NCI-H1930 (cell line): ENCODE data around the gene ERF.

Experiments
- DNase-seq, 2 experiments: peaks; one replicate each; lab custom pipeline; 2025; lab: John Stamatoyannopoulos, UW

The ERF gene

GRCh38 chr19:42287017-42287826, 32.3 kb upstream of the ERF start:
- no peak for DNase-seq

DNA sequence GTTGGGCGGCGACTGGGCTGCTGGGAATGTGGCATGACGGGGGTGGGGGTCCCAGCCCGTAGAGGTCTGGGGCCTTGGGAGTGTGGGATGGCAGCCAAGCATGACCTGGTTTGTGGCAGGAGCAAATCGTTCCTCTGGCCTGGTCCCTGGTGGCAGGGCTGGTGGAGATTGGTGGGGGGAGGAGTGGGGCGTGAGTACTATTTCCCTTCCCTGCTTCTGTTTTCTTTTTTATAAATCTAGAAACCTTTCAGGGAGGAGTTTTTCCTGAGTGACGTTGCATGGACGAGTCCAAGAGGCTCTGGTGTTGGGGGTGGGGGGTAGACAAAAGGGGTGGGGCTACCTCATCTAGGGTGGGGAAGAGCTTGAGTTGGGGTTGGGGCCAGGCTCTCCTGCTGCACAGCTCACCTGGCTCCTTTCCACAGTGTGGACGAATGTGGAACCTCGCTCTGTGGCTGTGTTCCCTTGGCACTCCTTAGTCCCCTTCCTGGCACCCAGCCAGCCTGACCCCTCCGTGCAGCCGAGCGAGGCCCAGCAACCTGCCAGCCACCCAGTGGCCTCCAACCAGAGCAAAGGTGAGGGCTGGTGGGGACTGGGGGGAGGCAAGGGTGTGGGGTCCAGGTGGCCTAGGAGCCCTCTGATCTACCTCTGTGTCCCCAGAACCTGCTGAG, 31.6 kb upstream of the ERF start:
- no peak for DNase-seq

- no peak for DNase-seq
These were observed 31.0 kb upstream of the ERF start for GRCh38 chr19:42285988-42286348.

DNA sequence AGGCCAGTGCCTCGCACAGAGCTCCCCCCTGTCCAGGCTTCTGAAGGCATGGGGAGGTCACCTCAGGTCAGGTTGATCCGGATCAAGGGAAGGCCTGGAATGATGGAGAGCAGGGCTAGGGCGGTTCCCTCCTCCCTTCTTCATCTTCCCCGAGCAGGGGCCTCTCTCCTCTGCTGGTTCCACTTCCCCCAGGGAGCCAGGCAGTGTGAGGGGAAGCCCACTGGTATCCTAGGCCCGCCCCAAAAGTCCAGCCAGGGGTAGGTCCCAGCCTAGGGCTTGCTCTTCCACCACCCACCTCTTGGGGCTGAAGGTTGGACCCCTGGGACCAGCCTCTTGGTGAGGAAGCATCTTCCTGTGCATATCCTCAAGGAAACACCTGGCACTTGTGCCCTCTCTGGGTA, 30.6 kb upstream of the ERF start:
- DNase-seq = no peak

DNA sequence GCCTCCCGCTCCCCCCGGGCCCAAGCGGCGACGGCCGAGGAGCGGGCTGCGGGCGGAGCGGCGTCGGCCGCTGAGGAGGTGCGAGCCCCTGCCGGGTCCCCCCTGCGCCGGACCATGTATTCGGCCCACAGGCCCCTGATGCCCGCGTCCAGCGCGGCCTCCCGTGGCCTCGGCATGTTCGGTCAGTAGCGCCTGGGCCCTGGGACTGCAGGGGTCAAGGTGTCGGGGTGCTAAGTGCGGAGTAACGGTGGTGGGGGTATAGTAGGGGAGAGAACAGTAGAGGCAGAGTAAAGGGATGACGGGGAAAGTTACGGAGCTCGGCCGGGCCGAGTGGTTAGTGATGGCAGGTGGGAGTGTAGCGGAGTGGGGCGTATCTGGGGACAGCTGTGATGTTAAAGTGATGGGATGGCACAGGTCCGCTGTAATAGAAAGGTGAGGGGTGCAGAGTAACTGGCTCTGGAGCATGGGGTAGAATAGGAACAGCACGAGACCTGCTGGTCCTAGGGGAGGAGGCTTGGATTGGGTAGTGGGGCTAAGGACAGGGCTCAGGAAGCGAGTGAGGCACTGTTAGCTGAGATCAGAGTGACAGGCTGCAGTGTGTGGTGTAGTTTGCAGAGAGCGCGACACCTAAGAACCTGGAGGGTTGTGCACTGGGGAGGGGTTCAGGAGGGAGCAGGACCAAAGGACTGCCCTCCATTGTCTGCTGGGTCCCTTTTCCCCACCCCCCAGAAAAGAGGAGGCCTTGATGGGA, 29.8 kb upstream of the ERF start:
- no peak for DNase-seq

DNA sequence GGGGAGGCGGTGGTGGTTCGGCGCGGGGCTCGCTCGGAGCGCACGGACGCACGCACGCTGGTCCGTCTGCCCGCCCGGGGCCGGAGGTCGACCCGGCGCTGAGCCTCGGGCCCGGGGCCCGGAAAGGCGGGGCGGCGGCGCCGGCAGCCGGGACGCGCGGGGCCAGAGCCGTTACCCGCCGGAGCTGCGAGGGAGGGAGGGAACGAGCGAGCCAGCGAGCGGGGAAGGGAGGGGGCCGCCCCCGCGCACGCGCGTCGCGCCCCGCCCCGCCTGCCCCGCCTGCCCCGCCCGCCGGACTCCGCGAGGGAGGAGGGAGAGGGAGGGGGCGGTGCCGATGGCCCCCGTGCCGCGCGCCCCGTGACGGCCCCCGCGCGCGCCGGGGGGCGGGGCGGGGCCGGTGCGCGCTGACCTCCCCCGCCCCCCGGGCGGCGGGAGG, 29.2 kb upstream of the ERF start:
- peak; percentile 80 to 92 for DNase-seq

GRCh38 chr19:42283188-42284065, 28.5 kb upstream of the ERF start:
- DNase-seq = peak; percentile 95 to 98

DNA sequence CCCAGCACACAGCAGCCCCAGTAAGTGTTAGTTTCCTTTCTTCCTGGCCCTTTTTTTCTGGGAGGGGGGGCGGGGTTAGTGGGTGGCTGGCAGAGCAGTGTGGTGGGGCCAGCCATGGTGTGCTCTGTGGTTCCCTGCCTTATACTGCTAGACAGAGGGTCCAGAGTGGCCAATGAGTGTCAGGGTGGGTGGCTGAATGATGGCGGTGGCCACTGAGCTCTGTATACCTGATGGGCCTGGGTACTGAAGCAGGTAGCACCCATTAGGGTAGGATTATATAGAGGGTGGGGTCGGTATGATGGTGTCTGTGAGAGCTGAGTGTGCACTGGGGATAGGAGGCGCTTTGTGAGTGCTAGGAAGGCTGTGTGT, 27.9 kb upstream of the ERF start:
- DNase-seq = no peak

DNA sequence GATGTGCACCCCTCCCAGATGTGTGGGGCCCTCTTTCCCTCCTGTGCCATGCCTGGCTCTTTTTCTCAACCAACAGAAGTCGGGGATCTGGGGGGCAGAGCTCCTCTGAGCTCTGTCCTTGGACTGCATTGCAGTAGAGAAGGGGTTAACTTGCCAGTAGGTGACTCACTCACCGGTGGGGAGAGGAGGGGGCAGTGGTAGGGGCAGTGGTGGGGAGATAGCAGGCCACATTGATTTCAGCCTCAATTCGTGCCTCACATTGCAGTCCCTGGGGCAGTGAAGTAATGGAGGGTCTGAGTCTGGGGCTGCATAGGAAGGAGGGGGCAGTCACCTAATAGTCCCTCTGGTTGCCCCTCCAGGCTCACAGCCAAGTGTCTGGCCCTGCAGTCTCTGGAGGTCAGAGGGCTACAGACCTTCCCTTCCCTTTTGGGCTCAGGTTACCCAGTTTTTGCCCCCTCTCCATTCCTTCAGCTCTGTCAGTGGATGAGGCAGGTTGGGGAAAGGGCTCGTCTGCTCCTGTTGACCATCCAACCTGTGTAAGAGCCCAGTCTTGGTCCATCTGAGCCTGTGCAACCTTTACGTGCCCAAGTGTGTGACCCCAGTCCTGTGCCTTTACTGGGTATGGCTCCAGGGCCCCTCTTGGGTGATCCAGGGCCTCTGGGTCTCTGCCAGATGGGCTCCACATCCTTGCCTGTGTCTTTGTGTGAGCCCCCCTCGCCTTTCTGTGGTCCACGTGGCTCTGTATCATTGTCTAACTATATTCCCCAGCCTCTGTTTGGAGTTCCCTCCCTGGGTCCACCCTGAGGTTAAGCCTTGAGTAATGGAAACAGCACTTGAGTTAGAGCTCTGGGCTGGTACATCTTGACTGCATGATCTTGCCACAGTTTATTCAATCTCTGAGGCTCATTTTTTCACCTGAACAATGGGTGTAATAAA, 27.2 kb upstream of the ERF start:
- DNase-seq = no peak

DNA sequence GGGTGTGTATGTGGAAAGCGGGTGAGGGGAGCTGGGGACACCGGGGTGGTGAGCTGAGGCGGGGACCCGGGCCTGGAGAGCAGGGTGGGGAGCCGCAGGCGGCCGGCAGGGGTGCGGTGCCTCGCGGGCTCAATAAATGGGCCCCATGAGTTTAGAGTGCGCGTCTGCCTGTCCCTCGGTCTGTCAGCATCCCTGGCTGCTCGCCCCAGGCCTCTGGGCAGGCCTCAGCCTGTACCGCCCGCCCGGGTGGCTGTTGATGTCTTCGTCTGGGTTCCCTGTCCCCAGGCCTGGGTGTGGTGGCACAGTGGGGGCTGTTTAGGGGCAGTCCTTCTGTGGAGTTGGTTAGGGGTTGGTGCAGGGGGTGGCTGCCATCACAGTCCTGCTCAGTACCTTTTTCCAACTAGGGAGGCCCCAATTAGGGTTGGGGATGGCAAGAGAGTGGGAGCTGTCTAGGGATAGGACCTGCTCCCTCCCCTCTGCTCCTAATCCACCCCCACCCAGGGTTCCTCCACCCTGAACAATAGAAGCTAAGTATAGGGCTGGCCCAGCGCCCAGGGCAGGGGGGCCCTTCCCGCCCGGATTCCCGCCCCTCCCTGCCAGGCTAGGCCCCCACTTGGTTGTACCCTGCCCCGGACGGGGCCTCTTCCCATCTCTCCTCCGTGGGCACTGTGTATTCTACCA, 26.4 kb upstream of the ERF start:
- no peak for DNase-seq

DNA sequence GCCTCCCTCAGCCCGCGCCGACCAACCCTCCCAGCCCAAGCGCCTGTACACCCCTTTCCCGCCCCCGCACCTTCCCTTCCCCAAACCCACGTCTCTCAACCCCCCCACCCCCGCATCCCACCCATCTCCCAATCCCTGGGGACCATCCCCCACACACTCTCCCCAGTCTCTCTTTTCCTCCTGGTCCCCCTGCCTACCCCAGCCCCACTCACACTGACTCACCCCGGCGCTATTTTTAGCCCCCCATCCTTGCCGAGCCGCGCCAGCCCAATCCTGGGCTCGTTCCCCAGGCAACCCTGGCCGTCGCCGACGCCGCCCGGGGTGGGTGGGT, 25.9 kb upstream of the ERF start:
- no peak for DNase-seq

GRCh38 chr19:42279902-42280814, 25.2 kb upstream of the ERF start:
- peak; percentile 86 to 90 for DNase-seq

DNA sequence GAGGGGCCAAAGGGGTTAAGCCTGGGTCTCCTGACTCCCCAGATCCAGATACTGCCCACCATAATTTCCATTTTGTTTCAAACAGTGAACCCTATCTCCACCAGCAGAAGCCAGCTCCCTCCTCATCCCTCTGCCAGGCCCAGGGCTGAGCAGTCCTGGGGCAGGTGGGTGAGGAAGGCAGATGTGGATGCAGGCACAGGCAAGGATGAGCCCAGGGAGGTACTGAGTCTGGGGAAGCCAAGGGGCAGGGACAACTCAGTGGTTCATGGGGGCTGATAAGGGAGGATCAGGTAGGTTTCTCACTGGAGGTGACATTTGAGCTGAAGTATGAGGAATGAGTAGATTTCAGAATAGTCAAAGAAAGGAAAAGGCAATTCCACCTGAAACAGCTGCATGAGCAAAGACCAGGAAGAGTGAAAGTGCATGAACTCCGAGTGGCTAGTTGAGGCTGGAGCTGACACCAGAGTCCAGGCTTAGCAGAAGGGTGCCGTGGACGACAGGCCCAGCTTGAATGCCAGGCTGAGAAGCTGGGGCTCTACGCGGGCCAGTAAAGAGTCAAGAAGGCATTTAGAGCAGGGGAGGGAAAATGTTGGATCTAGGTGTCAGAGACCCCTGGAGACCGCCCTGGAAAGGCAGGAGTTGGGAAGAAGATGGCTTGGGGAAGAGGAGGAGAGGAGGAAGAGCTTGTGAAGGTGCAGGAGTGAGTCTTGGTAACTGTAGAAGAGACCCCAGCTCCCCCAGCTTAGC, 24.4 kb upstream of the ERF start:
- no peak for DNase-seq

DNA sequence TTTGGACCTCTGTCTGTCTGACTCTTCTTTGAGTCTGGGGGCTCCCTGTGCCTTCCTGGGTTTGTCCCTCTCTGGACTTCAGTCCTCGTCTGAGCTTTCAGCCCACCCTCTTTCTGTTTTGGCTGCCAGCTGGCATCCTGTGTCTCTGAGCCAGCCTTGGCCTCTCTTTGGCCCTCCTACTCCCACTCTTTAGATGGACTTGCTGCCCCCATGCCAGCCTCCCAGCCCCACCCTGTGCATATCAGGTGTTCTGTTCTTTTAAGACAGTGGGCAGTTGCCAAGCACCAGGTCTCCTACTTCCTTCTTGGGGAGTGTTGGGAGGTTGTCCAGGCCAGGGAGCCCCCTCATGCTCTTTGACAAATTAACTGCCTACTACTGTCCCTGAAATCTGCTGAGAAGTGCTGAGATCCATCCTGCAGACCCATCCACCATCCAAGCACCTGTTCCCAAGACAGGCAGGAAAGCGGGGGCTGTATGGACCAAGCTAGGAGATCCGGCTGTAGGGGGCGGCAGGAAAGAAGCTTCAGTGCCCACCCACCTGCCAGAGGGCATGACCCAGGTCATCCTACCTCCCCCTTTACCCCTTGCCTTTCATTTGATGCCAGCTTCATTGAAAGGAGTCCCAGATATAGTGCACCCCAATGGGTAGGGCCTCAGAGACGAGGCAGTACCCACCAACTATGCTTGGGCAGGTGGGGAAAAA, 23.7 kb upstream of the ERF start:
- DNase-seq = no peak

GRCh38 chr19:42277821-42278451, 23.0 kb upstream of the ERF start:
- no peak for DNase-seq

DNA sequence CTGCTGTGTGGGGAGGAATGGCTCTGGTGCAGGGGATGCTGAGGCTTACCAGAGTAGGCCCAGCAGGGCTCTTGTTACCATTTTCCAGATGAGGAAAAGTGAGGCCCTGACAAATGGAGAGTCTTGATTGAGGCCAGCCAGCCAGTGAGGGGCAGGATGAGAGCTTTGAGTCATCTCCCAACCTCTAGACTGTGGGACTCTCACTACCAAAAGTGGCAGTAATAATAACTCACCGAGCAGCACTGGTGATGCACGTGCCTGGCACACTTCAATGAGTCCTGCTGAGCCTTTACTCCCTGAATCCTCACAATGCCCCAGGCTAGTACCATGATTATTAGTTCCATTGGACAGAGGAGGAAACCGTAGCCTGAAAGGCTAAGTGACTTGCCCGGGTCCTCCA, 21.9 kb upstream of the ERF start:
- no peak for DNase-seq

- DNase-seq = no peak
These were observed 21.4 kb upstream of the ERF start for GRCh38 chr19:42276284-42276683.

GRCh38 chr19:42275517-42275916, 20.6 kb upstream of the ERF start:
- no peak for DNase-seq
